CD14-positive monocyte (primary cell): ENCODE measurements around the gene PODXL2. TPM values are rescaled to one million over a fixed set of nuclear protein-coding genes. Genes with fewer than 3 reads are reported as not detected.

ENCODE experiments used
- DNase-seq, 3 donors: peaks; one replicate each; pipeline ENCODE4 v3.0.0-alpha.2; 2011 to 2022
- H2AFZ ChIP-seq: 2 replicates; pipeline ENCODE4 v1.6.0; 2012; ENCODE audit warnings: mild to moderate bottlenecking, low read depth, low read length, inconsistent platforms; ENCODE audit not compliant: insufficient read depth, poor library complexity, severe bottlenecking
- H3K27ac ChIP-seq, 2 donors: 1 replicate in 1 of 2; 2 replicates in 1 of 2; pipeline ENCODE4 v1.5.1; 2012 to 2013; ENCODE audit warnings: low read length in 2 of 2, control low read depth in 1 of 2, inconsistent platforms in 1 of 2, low read depth in 1 of 2, mild to moderate bottlenecking in 1 of 2
- H3K27me3 ChIP-seq, 2 donors: one replicate each; pipeline versions ENCODE4 v1.6.0 to v1.6.1; 2011 to 2013; ENCODE audit warnings: low read length in 2 of 2; ENCODE audit not compliant: control insufficient read depth in 2 of 2, insufficient read depth in 2 of 2
- H3K36me3 ChIP-seq, 2 donors: replicated peaks in 1 of 2; 1 replicate in 1 of 2; 2 replicates in 1 of 2; pipeline versions ENCODE4 v1.5.1 to v1.6.1; 2012 to 2013; ENCODE audit warnings: low read length in 2 of 2, control low read depth in 1 of 2, inconsistent platforms in 1 of 2, mild to moderate bottlenecking in 1 of 2; ENCODE audit not compliant: insufficient read depth in 2 of 2, control insufficient read depth in 1 of 2
- H3K4me1 ChIP-seq, 2 donors: 1 replicate in 1 of 2; 2 replicates in 1 of 2; pipeline versions ENCODE4 v1.5.1 to v1.6.1; 2012 to 2013; ENCODE audit warnings: low read length in 2 of 2, control low read depth in 1 of 2, inconsistent platforms in 1 of 2, mild to moderate bottlenecking in 1 of 2, moderate library complexity in 1 of 2; ENCODE audit not compliant: insufficient read depth in 2 of 2, control insufficient read depth in 1 of 2
- H3K4me2 ChIP-seq: replicated peaks from 2 replicates; pipeline ENCODE3; 2012; ENCODE audit warnings: low read length, moderate library complexity, mild to moderate bottlenecking; ENCODE audit not compliant: poor library complexity, severe bottlenecking; ENCODE audit errors: extremely low read depth
- H3K4me3 ChIP-seq, 3 experiments: fragments of 200-600 bp in 1 of 3; sonication (generic) in 1 of 3; replicated peaks in 1 of 3; 1 replicate in 2 of 3; 2 replicates in 1 of 3; pipeline ENCODE4 v1.5.1; 2011 to 2013; ENCODE audit warnings: low read length in 3 of 3, mild to moderate bottlenecking in 3 of 3, control low read depth in 2 of 3, low read depth in 2 of 3, inconsistent platforms in 1 of 3, moderate library complexity in 1 of 3
- H3K79me2 ChIP-seq: 2 replicates; pipeline ENCODE4 v1.6.0; 2012; ENCODE audit warnings: mild to moderate bottlenecking, control low read depth, inconsistent platforms, low read length, moderate library complexity; ENCODE audit not compliant: insufficient read depth
- H3K9ac ChIP-seq: 2 replicates; pipeline ENCODE4 v1.6.0; 2017; ENCODE audit warnings: low read length, mild to moderate bottlenecking; ENCODE audit not compliant: insufficient read depth, poor library complexity, severe bottlenecking
- H3K9me3 ChIP-seq, 2 donors: replicated peaks in 1 of 2; 1 replicate in 1 of 2; 2 replicates in 1 of 2; pipeline versions ENCODE4 v1.5.1 to v1.6.1; 2012 to 2013; ENCODE audit warnings: low read length in 2 of 2, control low read depth in 1 of 2; ENCODE audit not compliant: control insufficient read depth in 1 of 2, insufficient read depth in 1 of 2
- H4K20me1 ChIP-seq: 2 replicates; pipeline ENCODE4 v1.6.0; 2012; ENCODE audit warnings: mild to moderate bottlenecking, low read length, control low read depth, moderate library complexity; ENCODE audit not compliant: insufficient read depth
- H3K27ac Mint-ChIP-seq, 7 donors: one replicate each; pipeline ENCODE4 v1.8.0; 2020; ENCODE audit warnings: mild to moderate bottlenecking in 7 of 7, mixed read lengths in 7 of 7, moderate library complexity in 6 of 7, inconsistent platforms in 2 of 7
- H3K27me3 Mint-ChIP-seq, 3 donors: one replicate each; pipeline ENCODE4 v1.8.0; 2021 to 2022; ENCODE audit warnings: low read depth in 3 of 3, mild to moderate bottlenecking in 3 of 3, mixed read lengths in 3 of 3, moderate library complexity in 3 of 3, inconsistent platforms in 1 of 3
- H3K36me3 Mint-ChIP-seq, 2 donors: one replicate each; pipeline ENCODE4 v1.8.0; 2020; ENCODE audit warnings: mixed read lengths in 2 of 2, inconsistent platforms in 1 of 2, mild to moderate bottlenecking in 1 of 2
- H3K4me1 Mint-ChIP-seq: one replicate; pipeline ENCODE4 v1.8.0; 2020; ENCODE audit warnings: mild to moderate bottlenecking, mixed read lengths
- H3K4me3 Mint-ChIP-seq, 2 donors: one replicate each; pipeline ENCODE4 v1.8.0; 2020; ENCODE audit warnings: mild to moderate bottlenecking in 2 of 2, mixed read lengths in 2 of 2, moderate library complexity in 1 of 2
- H3K9me3 Mint-ChIP-seq, 7 donors: one replicate each; pipeline ENCODE4 v1.8.0; 2020 to 2022; ENCODE audit warnings: mixed read lengths in 7 of 7, mild to moderate bottlenecking in 6 of 7, moderate library complexity in 6 of 7, inconsistent platforms in 2 of 7
- WGBS: methylation state at CpG from one replicate; pipeline ENCODE4 v1.1.5; 2013; ENCODE audit warnings: missing lambda C conversion rate; ENCODE audit not compliant: insufficient coverage; 5-methylcytosine and 5-hydroxymethylcytosine counted together
- intact Hi-C, 2 donors: fragments of 100-400 bp; cut with micrococcal nuclease; formaldehyde crosslinking; loops; one replicate each; pipeline versions ENCODE4 v1.15.0 to v1.15.1; 2023
- polyA plus RNA-seq, 3 donors: library from polyadenylated mRNA; depleted of rRNA in 1 of 3; unstranded in 2 of 3; stranded (reverse) in 1 of 3; fragments of 300-500 nt in 2 of 3; fragments of >200 nt in 1 of 3; fragmentation: Illumina TruSeq in 2 of 3; gene quantifications; 1 replicate in 2 of 3; 2 replicates in 1 of 3; pipeline ENCODE4 v1.2.3, GENCODE V29; 2012 to 2021
- TF ChIP-seq, protein P1 (sequence below): fragments of 200-600 bp; IDR thresholded peaks from one replicate; pipeline ENCODE4 v1.8.0; 2022; ENCODE audit warnings: antibody characterized with exemption, mild to moderate bottlenecking

PODXL2 gene
- polyA plus RNA-seq, 3 donors: 0.33 to 0.64 (median 0.43) TPM

DNA sequence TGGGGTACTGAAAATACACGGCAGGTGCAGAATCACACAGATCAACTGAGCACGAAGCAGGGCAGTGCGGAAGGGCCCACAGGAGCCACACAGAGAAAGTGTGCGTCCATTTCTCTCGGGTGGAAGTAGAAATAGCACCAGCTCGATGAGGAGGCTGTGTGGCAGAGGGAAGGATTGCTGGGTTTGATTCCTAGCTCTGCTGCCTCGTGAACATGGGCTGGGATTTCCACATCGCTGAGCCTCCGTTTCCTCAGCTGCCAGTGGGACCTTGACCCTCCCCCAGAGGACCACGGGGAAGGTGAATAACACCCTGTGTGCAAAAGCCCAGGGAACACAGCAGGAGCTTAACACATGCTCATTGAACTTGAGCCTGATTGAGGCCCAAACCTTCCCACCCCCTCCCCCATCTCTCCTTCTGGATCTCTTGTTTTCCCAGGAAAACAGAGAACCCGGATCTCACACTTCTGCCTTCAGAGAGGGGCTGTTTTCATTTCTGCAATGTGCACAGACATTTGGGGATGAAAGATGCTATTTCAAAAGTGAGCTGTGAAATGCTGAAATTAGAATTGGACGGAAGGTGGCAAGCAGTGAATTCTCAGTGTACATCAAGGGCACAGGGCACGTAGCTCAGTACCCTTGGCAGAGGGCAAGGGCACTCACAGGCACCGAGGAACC lies 82.2 kb downstream of the PODXL2 start:
- H3K27me3 ChIP-seq: no peaks in the 10 kb centered on the region
- no peak overlapping the region for H3K4me2 ChIP-seq
- TF ChIP-seq, protein P1, sequence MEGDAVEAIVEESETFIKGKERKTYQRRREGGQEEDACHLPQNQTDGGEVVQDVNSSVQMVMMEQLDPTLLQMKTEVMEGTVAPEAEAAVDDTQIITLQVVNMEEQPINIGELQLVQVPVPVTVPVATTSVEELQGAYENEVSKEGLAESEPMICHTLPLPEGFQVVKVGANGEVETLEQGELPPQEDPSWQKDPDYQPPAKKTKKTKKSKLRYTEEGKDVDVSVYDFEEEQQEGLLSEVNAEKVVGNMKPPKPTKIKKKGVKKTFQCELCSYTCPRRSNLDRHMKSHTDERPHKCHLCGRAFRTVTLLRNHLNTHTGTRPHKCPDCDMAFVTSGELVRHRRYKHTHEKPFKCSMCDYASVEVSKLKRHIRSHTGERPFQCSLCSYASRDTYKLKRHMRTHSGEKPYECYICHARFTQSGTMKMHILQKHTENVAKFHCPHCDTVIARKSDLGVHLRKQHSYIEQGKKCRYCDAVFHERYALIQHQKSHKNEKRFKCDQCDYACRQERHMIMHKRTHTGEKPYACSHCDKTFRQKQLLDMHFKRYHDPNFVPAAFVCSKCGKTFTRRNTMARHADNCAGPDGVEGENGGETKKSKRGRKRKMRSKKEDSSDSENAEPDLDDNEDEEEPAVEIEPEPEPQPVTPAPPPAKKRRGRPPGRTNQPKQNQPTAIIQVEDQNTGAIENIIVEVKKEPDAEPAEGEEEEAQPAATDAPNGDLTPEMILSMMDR: no peak
- peaks cover 8 to 9% of the 10 kb centered on the region in 2 donors for H3K4me1 ChIP-seq
- Mint-ChIP-seq H3K4me3 (no peak overlapping the region), H3K4me1 (peaks cover 11% of the 10 kb centered on the region), H3K9me3 (no peaks in the 10 kb centered on the region), H3K27me3 (peaks cover 0 to 2% (median 0%) of the 10 kb centered on the region in 3 donors), H3K27ac (no peak overlapping the region), H3K36me3 (no peaks in the 10 kb centered on the region)
- H3K9me3 ChIP-seq: no peaks in the 10 kb centered on the region
- no peak for DNase-seq
- H3K27ac ChIP-seq: no peak overlapping the region
- no peak overlapping the region for H2AFZ ChIP-seq
- 86% methylated on average over 11 of the region's 14 CpGs for WGBS
- no peak overlapping the region for H3K4me3 ChIP-seq
- no peaks in the 10 kb centered on the region for H3K36me3 ChIP-seq
- no peak overlapping the region for H3K9ac ChIP-seq
- no peaks in the 10 kb centered on the region for H4K20me1 ChIP-seq
- no peaks in the 10 kb centered on the region for H3K79me2 ChIP-seq
- intact Hi-C loops: no loop called here

DNA sequence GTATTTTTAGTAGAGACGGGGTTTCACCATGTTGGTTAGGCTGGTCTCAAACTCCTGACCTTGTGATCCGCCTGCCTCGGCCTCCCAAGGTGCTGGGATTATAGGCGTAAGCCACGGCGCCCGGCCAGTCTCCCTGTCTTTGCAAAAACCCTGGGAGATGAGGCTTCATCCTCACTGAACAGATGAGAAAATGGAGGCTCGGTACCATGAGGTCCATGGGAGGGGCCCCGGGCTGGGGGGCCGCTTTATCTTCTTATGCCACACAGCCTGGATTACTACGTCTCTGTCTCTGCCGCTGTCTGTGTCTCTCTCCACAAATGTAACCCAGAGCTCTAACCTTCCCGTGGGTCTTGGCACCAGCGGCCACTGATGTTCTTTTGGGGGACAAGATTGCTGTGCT lies 82.9 kb downstream of the PODXL2 start:
- intact Hi-C loops: no loop called here
- H2AFZ ChIP-seq: no peak overlapping the region

More for the DNA sequence above, 82.9 kb downstream of the PODXL2 start:
- no peaks in the 10 kb centered on the region for H3K9me3 Mint-ChIP-seq
- Histone ChIP-seq H3K4me3 (no peak overlapping the region), H4K20me1 (no peaks in the 10 kb centered on the region), H3K27ac (no peak overlapping the region), H3K9ac (no peak overlapping the region), H3K36me3 (no peaks in the 10 kb centered on the region), H3K79me2 (no peaks in the 10 kb centered on the region), H3K4me1 (peaks cover 8 to 9% of the 10 kb centered on the region in 2 donors), H3K9me3 (no peaks in the 10 kb centered on the region), H3K27me3 (no peaks in the 10 kb centered on the region), H3K4me2 (no peak overlapping the region)
- 96% methylated on average over 9 of the region's 14 CpGs for WGBS
- H3K4me3 Mint-ChIP-seq: no peak overlapping the region
- H3K36me3 Mint-ChIP-seq: no peaks in the 10 kb centered on the region
- TF ChIP-seq, protein P1: no peak
- H3K27me3 Mint-ChIP-seq: peaks cover 0 to 2% (median 0%) of the 10 kb centered on the region in 3 donors
- no peak for DNase-seq
- H3K4me1 Mint-ChIP-seq: peaks cover 12% of the 10 kb centered on the region
- no peak overlapping the region for H3K27ac Mint-ChIP-seq
